ENCODE measurements around the gene CSRP1.

The CSRP1 gene

GRCh38 chr1:201514466-201514865 is 7.5 kb upstream of the CSRP1 start:
- no peak for TF ChIP-seq CTCF (IDR thresholded peaks at IDR 0.05)

- TF ChIP-seq CTCF (IDR thresholded peaks at IDR 0.05): no peak
These were observed 6.7 kb upstream of the CSRP1 start for GRCh38 chr1:201513498-201514243.

GRCh38 chr1:201511941-201512539 is 5.1 kb upstream of the CSRP1 start:
- no peak for TF ChIP-seq CTCF (IDR thresholded peaks at IDR 0.05)

- no peak for TF ChIP-seq CTCF (IDR thresholded peaks at IDR 0.05)
These were observed 4.5 kb upstream of the CSRP1 start for GRCh38 chr1:201511396-201511940.

GRCh38 chr1:201510734-201511133 is 3.8 kb upstream of the CSRP1 start:
- TF ChIP-seq CTCF (IDR thresholded peaks at IDR 0.05): no peak

GRCh38 chr1:201509601-201510374 is 2.9 kb upstream of the CSRP1 start:
- no peak for TF ChIP-seq CTCF (IDR thresholded peaks at IDR 0.05)

GRCh38 chr1:201508809-201509208 is 1.9 kb upstream of the CSRP1 start:
- TF ChIP-seq CTCF (IDR thresholded peaks at IDR 0.05): no peak
